Suprapubic skin (tissue), 4 donors: ENCODE measurements around the gene UCN.

Experiments
- EP300 ChIP-seq: sonication (generic); formaldehyde crosslinking; IDR thresholded peaks from one replicate; pipeline ENCODE4 v1.6.1; 2017; ENCODE audit warnings: antibody characterized with exemption
- POLR2A ChIP-seq, 2 donors: fragments of 450-650 bp; IDR thresholded peaks; one replicate each; pipeline ENCODE4 v1.6.1; 2017; ENCODE audit warnings: antibody characterized with exemption in 2 of 2, mild to moderate bottlenecking in 2 of 2, moderate library complexity in 2 of 2
- POLR2AphosphoS5 ChIP-seq, 3 donors: sonication (generic); formaldehyde crosslinking; IDR thresholded peaks; one replicate each; pipeline ENCODE4 v1.6.1; 2017; ENCODE audit warnings: antibody characterized with exemption in 3 of 3
- TF ChIP-seq, protein P1 (sequence below), 2 donors: fragments of 200-600 bp in 1 of 2; fragments of 450-650 bp in 1 of 2; sonication (generic) in 1 of 2; IDR thresholded peaks; one replicate each; pipeline ENCODE4 v1.5.1; 2016 to 2019; ENCODE audit warnings: antibody characterized with exemption in 2 of 2, mild to moderate bottlenecking in 1 of 2, moderate library complexity in 1 of 2

DNA sequence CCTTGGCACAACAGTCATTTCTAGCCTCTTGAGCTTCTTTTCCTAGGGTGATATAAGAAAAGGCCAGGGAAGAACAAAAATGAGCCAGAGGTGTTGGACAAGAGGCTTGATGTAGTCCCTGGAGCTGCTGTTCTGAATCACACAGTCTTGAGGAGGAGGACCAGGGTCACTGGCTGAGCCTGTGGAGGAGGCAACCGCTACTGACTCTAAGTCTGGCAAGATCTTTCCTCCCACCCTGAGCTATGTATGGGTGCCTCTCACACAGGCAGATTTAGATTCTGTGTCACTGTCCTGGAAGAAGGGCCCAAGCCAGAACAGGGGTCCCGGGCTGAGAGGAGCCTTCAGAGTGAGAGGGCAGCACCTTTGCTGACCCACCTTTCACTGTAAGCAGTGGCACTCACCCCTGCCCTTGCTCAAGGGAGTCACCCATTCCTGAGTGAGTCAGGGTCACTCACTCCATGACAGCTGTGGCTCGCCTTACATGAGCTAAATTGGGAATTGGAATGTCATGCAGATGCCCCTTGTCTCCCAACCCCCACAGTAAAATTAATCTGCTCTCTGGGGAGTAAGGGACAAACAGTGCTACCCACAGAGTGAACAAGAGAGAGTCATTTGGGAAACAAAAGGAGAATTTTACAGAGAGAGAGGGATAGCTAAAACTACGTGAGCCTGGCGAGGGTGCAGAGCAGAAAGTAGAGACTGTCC lies 26.2 kb downstream of the UCN start, which contains the start of gene TRIM54:
- TF ChIP-seq POLR2AphosphoS5 (IDR thresholded peaks at IDR 0.05) (no peak), EP300 (no peak), POLR2A (IDR thresholded peaks at IDR 0.05) (no peak)
- TF ChIP-seq, protein P1, sequence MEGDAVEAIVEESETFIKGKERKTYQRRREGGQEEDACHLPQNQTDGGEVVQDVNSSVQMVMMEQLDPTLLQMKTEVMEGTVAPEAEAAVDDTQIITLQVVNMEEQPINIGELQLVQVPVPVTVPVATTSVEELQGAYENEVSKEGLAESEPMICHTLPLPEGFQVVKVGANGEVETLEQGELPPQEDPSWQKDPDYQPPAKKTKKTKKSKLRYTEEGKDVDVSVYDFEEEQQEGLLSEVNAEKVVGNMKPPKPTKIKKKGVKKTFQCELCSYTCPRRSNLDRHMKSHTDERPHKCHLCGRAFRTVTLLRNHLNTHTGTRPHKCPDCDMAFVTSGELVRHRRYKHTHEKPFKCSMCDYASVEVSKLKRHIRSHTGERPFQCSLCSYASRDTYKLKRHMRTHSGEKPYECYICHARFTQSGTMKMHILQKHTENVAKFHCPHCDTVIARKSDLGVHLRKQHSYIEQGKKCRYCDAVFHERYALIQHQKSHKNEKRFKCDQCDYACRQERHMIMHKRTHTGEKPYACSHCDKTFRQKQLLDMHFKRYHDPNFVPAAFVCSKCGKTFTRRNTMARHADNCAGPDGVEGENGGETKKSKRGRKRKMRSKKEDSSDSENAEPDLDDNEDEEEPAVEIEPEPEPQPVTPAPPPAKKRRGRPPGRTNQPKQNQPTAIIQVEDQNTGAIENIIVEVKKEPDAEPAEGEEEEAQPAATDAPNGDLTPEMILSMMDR (IDR thresholded peaks at IDR 0.05), result no peak
